ENCODE data around the gene RBM26.

GRCh38 chr13:79374578-79374977 is 31.5 kb downstream of the RBM26 start:
- TF ChIP-seq CTCF (IDR thresholded peaks at IDR 0.05) (no peak), POLR2A (IDR thresholded peaks at IDR 0.05) (no peak)

Data from thyroid gland (tissue), 4 donors.